Measurements from ENCODE around the gene SLC25A45.

SLC25A45 gene

DNA sequence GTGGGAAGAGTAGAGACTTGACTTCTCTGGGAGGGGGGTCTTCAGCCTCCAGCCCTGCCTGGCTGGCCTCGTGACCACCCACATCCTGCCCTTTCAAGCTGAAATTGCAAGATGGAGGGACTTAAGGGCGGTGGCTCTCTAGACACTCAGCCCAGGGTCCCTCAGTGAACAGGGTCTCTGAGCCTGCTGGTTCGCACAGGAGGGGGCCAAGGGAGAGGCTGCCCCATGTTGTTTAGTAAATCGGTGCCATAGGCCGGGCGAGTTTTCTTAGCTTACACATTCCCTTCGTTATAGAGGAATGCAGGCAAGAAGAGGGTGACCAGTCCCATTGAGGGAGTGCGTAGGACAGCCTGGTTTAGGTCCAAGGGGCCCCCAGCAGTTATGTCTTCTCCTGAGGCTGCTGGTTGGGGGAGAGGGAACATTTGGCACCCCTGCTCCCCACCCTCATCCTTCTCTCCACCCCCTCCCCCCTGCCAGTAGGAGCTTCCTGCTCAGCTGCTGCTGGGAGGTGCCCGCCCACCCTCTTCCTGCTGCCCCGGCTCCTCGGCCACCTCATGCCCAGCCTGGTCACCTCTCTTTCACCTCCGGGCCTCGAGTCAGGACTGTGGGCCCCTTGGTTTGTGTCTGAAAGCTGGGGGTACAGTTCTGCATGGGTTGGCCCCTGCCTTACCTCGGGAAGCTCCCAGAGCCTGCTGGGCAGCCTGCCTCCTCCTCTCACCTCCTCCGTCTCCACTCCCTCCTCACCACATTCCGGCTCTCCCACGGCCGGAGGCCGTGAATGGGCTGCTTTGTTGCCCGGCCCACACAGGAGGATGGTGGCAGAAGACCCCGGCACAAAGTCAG, 7.9 kb upstream of the SLC25A45 start:
- no peak overlapping the region for H3K14ac ChIP-seq (ENCODE audit: low read length)
- H3K27me3 ChIP-seq (ENCODE audit: insufficient read depth, low read length): no peaks in the 10 kb centered on the region
- peak overlapping the region; percentile 52 for H2BK5ac ChIP-seq (ENCODE audit: low read depth, low read length, poor library complexity)
- no peak for DNase-seq
- WGBS (ENCODE audit: extremely low coverage, insufficient coverage, insufficient read length): no CpG with 5 or more reads among the region's 21 CpGs
- H3K27ac ChIP-seq (ENCODE audit: low read depth, low read length): peak overlapping the region; percentile 11
- peak overlapping the region; percentile 43 for H3K18ac ChIP-seq (ENCODE audit: low read length)
- peak overlapping the region; percentile 17 for H2BK12ac ChIP-seq (ENCODE audit: low read length)
- H3K23ac ChIP-seq (ENCODE audit: low read length): no peak overlapping the region
- H3K79me1 ChIP-seq (ENCODE audit: low read length): peaks cover 14% of the 10 kb centered on the region
- H4K91ac ChIP-seq (ENCODE audit: low read depth, low read length): peak overlapping the region; percentile 15
- H3K4me2 ChIP-seq (ENCODE audit: low read length): no peak overlapping the region
- no peak overlapping the region for H4K12ac ChIP-seq (ENCODE audit: low read depth, low read length)
- peaks cover 8% of the 10 kb centered on the region for H3K79me2 ChIP-seq (ENCODE audit: control insufficient read depth, insufficient read depth, low read length, poor library complexity)
- peaks cover 38 to 40% of the 10 kb centered on the region in 2 experiments for H3K36me3 ChIP-seq (ENCODE audit: control insufficient read depth in 1 of 2, insufficient read depth in 2 of 2, low read length in 2 of 2)
- no peak overlapping the region for H4K8ac ChIP-seq (ENCODE audit: low read depth, low read length)
- peak overlapping the region; percentile 44 for H2AK5ac ChIP-seq (ENCODE audit: low read length)
- H3K9me3 ChIP-seq (ENCODE audit: insufficient read depth, low read depth, low read length): no peaks in the 10 kb centered on the region
- H3K9ac ChIP-seq (ENCODE audit: low read length): no peak overlapping the region
- H3K4ac ChIP-seq (ENCODE audit: low read depth, low read length): peak overlapping the region; percentile 11
- H2BK120ac ChIP-seq (ENCODE audit: insufficient read depth, low read length, poor library complexity): no peak overlapping the region
- no peak overlapping the region for H2AFZ ChIP-seq (ENCODE audit: insufficient read depth, low read length, poor library complexity)
- no peak overlapping the region for H3K4me3 ChIP-seq (ENCODE audit: low read depth, low read length)
- peaks cover 33 to 41% of the 10 kb centered on the region in 2 experiments for H3K4me1 ChIP-seq (ENCODE audit: control insufficient read depth in 1 of 2, insufficient read depth in 2 of 2, low read length in 2 of 2)

DNA sequence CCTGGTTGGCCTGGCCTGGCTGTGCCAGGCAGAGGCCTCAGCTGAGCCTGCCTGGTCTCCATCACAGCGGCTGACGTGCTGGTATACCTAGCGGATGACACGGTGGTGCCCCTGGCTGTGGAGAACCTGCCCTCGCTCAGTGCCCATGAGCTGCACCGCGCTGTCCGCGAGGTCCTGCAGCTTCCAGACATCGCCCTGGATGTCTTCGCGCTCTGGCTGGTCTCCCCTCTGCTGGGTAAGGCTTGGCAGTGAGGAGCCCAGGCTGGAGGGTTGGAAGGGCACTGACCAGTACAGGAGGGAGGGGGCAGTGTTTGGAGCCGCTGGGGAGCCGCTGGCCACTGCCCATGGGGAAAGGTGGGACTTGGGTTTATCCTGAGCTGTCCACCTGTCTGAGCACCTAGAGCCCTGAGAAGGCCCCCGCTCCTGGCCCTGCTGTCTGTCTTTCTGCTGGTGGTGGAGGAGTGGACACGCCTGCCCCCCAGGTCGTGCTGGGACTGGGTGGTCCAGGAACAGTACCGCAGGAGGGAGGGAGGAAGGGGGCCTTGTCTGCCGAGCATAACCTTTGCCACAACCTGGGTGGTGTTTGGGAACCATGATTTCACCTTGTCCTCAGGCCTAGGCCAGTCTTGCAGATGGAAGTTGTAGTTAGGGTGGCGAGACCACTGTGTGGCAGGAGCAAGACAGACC, 7.0 kb upstream of the SLC25A45 start:
- H3K23ac ChIP-seq (ENCODE audit: low read length): no peak overlapping the region
- WGBS (ENCODE audit: extremely low coverage, insufficient coverage, insufficient read length): no CpG with 5 or more reads among the region's 20 CpGs
- no peak overlapping the region for H3K27ac ChIP-seq (ENCODE audit: low read depth, low read length)
- H3K79me2 ChIP-seq (ENCODE audit: control insufficient read depth, insufficient read depth, low read length, poor library complexity): peaks cover 8% of the 10 kb centered on the region
- H2BK5ac ChIP-seq (ENCODE audit: low read depth, low read length, poor library complexity): no peak overlapping the region
- H3K4ac ChIP-seq (ENCODE audit: low read depth, low read length): no peak overlapping the region
- H3K18ac ChIP-seq (ENCODE audit: low read length): peak overlapping the region; percentile 15
- no peak overlapping the region for H3K4me2 ChIP-seq (ENCODE audit: low read length)
- H3K36me3 ChIP-seq (ENCODE audit: control insufficient read depth in 1 of 2, insufficient read depth in 2 of 2, low read length in 2 of 2): peaks cover 33 to 34% of the 10 kb centered on the region in 2 experiments
- DNase-seq: no peak
- H2AFZ ChIP-seq (ENCODE audit: insufficient read depth, low read length, poor library complexity): no peak overlapping the region
- H3K4me1 ChIP-seq (ENCODE audit: control insufficient read depth in 1 of 2, insufficient read depth in 2 of 2, low read length in 2 of 2): peaks cover 42 to 50% of the 10 kb centered on the region in 2 experiments
- H3K79me1 ChIP-seq (ENCODE audit: low read length): peaks cover 22% of the 10 kb centered on the region
- no peak overlapping the region for H2BK12ac ChIP-seq (ENCODE audit: low read length)
- H3K4me3 ChIP-seq (ENCODE audit: low read depth, low read length): no peak overlapping the region
- H4K8ac ChIP-seq (ENCODE audit: low read depth, low read length): no peak overlapping the region
- no peaks in the 10 kb centered on the region for H3K27me3 ChIP-seq (ENCODE audit: insufficient read depth, low read length)
- no peak overlapping the region for H2AK5ac ChIP-seq (ENCODE audit: low read length)
- no peak overlapping the region for H4K12ac ChIP-seq (ENCODE audit: low read depth, low read length)
- no peak overlapping the region for H2BK120ac ChIP-seq (ENCODE audit: insufficient read depth, low read length, poor library complexity)
- no peak overlapping the region for H3K14ac ChIP-seq (ENCODE audit: low read length)
- no peak overlapping the region for H4K91ac ChIP-seq (ENCODE audit: low read depth, low read length)
- no peaks in the 10 kb centered on the region for H3K9me3 ChIP-seq (ENCODE audit: insufficient read depth, low read depth, low read length)
- no peak overlapping the region for H3K9ac ChIP-seq (ENCODE audit: low read length)

DNA sequence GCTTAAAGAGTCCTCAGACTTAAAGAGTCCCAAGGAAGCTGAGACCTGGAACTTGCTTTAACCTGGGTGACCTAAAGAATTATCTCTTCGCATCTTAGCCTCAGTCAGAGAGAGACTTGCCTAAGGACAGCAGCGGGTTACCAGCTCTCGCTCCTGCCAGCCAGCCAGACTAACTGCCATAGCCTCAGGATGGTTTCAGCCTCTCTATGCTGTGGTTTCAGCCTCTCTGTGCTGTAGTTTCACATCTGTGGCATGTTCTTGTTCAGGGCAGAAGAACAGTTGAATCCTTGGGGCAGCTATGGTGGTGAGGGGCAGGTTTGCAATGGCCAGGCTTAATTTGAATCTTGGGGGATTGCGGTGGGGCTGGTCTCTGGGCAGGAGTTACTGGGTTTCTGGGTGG, 6.3 kb upstream of the SLC25A45 start:
- Histone ChIP-seq H2BK12ac (ENCODE audit: low read length) (no peak overlapping the region), H3K23ac (ENCODE audit: low read length) (no peak overlapping the region), H3K79me1 (ENCODE audit: low read length) (peaks cover 26% of the 10 kb centered on the region), H3K9ac (ENCODE audit: low read length) (no peak overlapping the region), H3K18ac (ENCODE audit: low read length) (no peak overlapping the region), H3K27ac (ENCODE audit: low read depth, low read length) (no peak overlapping the region), H3K14ac (ENCODE audit: low read length) (no peak overlapping the region), H4K8ac (ENCODE audit: low read depth, low read length) (no peak overlapping the region), H3K4me1 (ENCODE audit: control insufficient read depth in 1 of 2, insufficient read depth in 2 of 2, low read length in 2 of 2) (peaks cover 48 to 55% of the 10 kb centered on the region in 2 experiments), H3K36me3 (ENCODE audit: control insufficient read depth in 1 of 2, insufficient read depth in 2 of 2, low read length in 2 of 2) (peaks cover 26 to 27% of the 10 kb centered on the region in 2 experiments), H3K79me2 (ENCODE audit: control insufficient read depth, insufficient read depth, low read length, poor library complexity) (peaks cover 8% of the 10 kb centered on the region), H3K27me3 (ENCODE audit: insufficient read depth, low read length) (no peaks in the 10 kb centered on the region), H3K4me3 (ENCODE audit: low read depth, low read length) (no peak overlapping the region), H2BK5ac (ENCODE audit: low read depth, low read length, poor library complexity) (no peak overlapping the region), H4K91ac (ENCODE audit: low read depth, low read length) (no peak overlapping the region), H2BK120ac (ENCODE audit: insufficient read depth, low read length, poor library complexity) (no peak overlapping the region), H2AK5ac (ENCODE audit: low read length) (no peak overlapping the region), H3K4me2 (ENCODE audit: low read length) (peak overlapping the region; percentile 34), H3K4ac (ENCODE audit: low read depth, low read length) (no peak overlapping the region), H2AFZ (ENCODE audit: insufficient read depth, low read length, poor library complexity) (no peak overlapping the region), H4K12ac (ENCODE audit: low read depth, low read length) (no peak overlapping the region), H3K9me3 (ENCODE audit: insufficient read depth, low read depth, low read length) (no peaks in the 10 kb centered on the region)
- WGBS (ENCODE audit: extremely low coverage, insufficient coverage, insufficient read length): no CpG with 5 or more reads among the region's 4 CpGs
- DNase-seq: no peak

DNA sequence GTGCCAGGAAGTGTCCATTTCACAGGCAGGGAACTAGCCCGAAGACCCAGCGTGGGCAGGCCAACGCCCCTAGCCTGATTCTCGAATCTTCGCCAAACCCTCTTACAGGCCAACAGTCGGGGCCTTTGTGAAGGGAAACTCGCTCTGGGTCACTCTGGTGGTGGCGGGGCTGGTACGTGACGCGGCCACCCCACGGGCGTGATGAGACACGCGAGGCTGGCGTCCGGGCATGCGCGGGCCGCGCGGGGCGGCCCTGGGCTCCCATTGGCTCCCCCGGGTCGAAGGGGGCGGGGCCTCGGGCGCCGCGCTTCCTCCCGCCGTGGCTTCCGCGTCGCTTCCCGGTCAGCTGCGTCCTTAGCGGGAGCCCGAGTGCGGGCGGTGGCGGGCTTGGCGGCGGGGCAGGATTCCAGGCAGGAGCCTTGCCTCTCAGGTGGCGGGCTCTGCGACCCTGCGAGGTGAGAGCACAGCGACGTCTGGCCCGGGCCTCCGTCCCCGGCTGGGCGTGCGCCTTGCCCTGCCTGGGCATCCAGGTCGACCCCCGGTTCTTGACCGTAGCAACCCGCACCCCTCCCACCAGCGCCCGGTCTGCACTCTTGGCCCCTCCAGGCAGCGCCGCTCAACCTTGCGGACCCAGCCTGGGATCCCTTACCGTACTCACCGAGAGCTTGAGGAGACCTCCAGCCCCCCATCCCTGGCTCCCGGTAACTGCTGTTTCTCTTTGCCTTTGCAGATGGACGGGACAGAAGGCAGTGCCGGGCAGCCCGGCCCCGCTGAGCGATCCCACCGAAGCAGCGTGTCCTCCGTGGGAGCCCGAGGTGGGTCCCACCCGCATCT, 4.1 kb upstream of the SLC25A45 start, which contains the start of gene FRMD8:
TSS of gene FRMD8 (plus strand) at position 331 of the 834 bp plus-strand sequence. CDS start at position 731, 400 bp downstream.
- Histone ChIP-seq H2AFZ (ENCODE audit: insufficient read depth, low read length, poor library complexity) (peak within 1 kb of the TSS; percentile 89), H3K4ac (ENCODE audit: low read depth, low read length) (peak within 1 kb of the TSS; percentile 83), H3K36me3 (ENCODE audit: control insufficient read depth in 1 of 2, insufficient read depth in 2 of 2, low read length in 2 of 2) (peaks cover 5 to 10% of the 10 kb centered on the region in 2 experiments), H2BK12ac (ENCODE audit: low read length) (peak within 1 kb of the TSS; percentile 93), H3K14ac (ENCODE audit: low read length) (peak within 1 kb of the TSS; percentile 94), H3K9ac (ENCODE audit: low read length) (peak within 1 kb of the TSS; percentile 61), H3K79me1 (ENCODE audit: low read length) (peaks cover 39% of the 10 kb centered on the region), H3K79me2 (ENCODE audit: control insufficient read depth, insufficient read depth, low read length, poor library complexity) (peaks cover 13% of the 10 kb centered on the region), H3K4me2 (ENCODE audit: low read length) (peak within 1 kb of the TSS; percentile 79), H3K18ac (ENCODE audit: low read length) (peak within 1 kb of the TSS; percentile 96), H4K12ac (ENCODE audit: low read depth, low read length) (peak within 1 kb of the TSS; percentile 84), H4K8ac (ENCODE audit: low read depth, low read length) (peak within 1 kb of the TSS; percentile 98), H2AK5ac (ENCODE audit: low read length) (peak within 1 kb of the TSS; percentile 93), H3K23ac (ENCODE audit: low read length) (no peak within 1 kb of the TSS), H3K27ac (ENCODE audit: low read depth, low read length) (peak within 1 kb of the TSS; percentile 36), H2BK120ac (ENCODE audit: insufficient read depth, low read length, poor library complexity) (peak within 1 kb of the TSS; percentile 79), H3K4me3 (ENCODE audit: low read depth, low read length) (peak within 1 kb of the TSS; percentile 89), H4K91ac (ENCODE audit: low read depth, low read length) (peak within 1 kb of the TSS; percentile 97), H3K27me3 (ENCODE audit: insufficient read depth, low read length) (no peaks in the 10 kb centered on the region), H3K4me1 (ENCODE audit: control insufficient read depth in 1 of 2, insufficient read depth in 2 of 2, low read length in 2 of 2) (peaks cover 61 to 68% of the 10 kb centered on the region in 2 experiments), H3K9me3 (ENCODE audit: insufficient read depth, low read depth, low read length) (no peaks in the 10 kb centered on the region), H2BK5ac (ENCODE audit: low read depth, low read length, poor library complexity) (peak within 1 kb of the TSS; percentile 81)
- no CpG with 5 or more reads among the region's 76 CpGs for WGBS (ENCODE audit: extremely low coverage, insufficient coverage, insufficient read length)
- DNase-seq: peak; percentile 89 to 94

All from trophoblast cell (in vitro differentiated cells and primary cell).